ENCODE results near the gene DISC1.

The DISC1 gene

GRCh38 chr1:231973830-231974229 lies 347.2 kb downstream of the DISC1 start:
- DNase-seq = no peak

DNA sequence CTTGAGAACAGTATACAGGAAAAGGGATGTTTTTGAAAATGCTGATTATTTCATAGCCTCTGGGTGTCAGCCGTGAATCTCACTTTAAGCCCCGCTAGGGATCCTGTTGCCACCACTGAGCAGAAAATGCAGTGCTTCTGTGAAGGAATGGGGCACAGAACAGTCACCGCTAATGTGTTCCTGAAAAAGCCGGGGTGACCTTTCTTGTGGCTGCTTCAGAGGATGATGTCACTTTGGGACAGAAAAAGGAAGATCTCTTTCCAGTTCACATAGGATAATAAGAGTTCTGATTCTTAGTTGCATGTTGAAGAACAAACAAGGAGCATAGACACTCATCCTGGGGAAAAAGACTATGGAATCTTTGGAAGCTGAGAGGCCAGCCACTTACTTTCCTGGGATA lies 349.6 kb downstream of the DISC1 start:
- no peak for DNase-seq

GRCh38 chr1:231981675-231982074 lies 355.1 kb downstream of the DISC1 start:
- DNase-seq = no peak

- DNase-seq = no peak
Measured at GRCh38 chr1:231982871-231983587, 356.4 kb downstream of the DISC1 start.

DNA sequence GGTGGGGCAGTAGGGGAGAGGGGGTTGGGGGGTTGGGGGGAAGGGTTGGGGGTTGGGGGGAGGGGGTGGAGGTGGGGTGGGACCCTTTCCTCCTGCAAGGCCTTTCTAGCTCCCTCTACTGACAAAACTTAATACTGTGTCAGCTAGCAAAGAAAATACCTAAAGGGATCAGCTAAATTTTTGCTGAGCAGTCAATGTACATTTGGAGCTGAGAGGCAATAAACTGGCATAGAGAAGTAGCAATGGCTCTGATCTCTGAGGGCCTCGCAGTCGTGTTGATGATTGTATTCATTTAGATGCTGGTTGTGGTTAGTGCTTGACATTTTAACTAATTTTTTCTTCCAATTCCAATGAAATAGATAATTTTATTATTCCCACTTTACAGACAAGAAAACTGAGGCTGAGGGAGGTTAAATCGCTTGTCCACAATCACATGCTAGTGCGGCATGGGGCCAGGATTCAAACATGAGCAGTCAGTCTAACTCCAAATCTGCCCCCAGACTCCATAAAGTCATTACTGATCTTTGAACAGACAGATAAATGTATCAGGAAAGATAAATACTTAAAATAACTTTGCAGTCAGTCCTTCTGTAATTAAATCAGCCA lies 357.1 kb downstream of the DISC1 start:
- no peak for DNase-seq

DNA sequence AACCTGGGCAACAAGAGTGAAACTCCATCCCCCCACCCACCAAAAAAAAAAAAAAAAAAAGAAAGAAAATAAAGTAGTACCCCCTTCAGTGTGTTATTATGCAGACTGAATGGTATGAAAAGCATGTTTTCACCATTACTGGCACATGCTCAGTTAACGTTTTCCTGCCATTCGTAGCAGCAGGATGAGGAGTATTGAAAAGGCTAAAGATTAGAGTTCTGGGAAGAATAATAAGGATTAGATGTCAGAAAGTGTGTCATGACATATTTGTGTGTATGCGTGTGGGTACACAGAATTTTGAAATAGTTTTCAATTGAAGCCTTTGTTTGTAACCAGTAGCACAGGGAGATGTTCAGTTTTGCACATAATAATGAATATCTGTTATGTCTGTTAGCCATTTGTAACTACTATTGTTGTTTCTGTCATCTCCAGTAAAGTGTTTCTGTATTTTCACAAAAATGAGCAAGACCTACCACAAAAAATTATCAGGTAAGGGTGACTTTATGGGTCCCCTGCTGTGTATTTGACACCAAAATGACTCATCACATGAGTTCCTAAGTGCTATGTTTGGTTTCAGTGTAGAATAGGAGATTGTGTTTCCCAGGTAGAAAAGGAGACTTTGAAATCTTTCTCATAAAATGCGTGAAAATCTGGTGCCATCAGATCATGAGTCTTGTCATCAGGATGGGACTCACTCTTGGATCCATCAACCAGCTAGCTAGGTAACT lies 358.9 kb downstream of the DISC1 start:
- no peak for DNase-seq

DNA sequence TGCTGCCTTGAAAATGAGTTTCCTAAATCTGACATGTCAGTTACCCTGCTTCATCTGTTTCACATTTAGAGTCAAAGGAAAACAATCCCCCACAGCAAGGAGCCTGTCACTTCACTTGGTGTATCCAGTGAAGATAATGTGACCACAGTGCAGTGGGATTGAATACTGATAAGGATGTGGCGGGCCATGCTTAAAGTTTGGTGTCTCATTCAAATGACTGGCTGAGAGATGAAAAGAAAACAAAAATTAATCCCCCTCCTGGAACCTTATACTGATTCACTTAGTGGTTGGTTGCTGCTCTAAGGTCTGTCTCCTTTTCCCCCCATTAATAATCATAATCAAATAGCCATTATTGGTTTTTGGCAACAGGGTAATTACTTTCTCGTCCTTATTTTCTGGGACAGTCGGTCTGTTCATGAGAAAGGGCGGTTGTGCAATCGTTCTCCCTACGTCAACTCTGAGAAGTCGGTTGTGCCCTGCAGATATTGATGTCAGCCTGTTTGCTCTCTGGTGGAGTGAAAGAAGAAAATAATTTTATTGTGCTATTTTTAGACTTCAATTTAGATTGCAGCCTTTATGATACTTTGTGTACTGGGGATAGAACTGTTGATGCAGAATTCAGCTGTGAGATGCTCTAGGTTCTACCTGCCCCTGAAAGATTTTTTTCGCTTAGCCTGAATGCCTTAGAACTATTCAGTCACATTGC lies 360.2 kb downstream of the DISC1 start:
- DNase-seq = no peak

DNA sequence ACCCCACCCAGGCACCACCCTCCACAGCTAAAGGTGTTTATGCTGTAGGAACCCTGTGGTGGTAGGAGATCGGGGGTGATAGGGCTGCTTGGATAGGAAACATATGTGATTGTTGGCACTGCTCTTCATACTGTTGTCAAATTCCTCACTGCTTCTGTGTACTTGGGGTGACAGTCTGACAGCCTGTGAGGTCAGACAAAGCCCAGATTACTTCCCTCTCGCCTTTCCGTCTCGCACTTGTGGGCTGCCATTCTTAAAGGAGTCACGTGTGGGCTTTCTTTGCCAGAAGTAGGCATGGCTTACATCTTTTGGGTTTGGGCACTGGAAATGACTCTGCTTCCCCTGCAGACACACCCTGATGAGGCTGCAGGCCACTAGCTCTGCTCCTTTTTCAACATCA lies 363.8 kb downstream of the DISC1 start:
- DNase-seq = no peak

DNA sequence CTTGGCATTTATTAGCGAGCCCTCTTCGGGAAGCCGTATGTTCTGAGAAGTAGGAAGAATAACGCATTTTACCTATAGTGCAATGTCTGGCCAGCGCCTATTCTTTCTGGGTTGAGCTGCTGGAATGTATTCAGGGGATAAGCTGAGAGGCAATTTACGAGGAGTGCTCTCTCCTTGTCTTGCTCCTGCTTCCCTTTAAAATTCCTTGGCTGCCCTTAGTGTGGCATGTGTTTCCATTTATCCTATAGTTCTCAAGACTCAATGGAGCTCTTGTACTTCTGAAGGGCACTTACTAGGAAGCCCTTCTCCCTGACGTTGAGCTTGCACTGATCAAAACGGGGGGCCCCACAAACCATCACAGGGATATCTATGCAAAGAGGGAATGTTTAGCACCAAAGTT lies 364.6 kb downstream of the DISC1 start:
- no peak for DNase-seq

DNA sequence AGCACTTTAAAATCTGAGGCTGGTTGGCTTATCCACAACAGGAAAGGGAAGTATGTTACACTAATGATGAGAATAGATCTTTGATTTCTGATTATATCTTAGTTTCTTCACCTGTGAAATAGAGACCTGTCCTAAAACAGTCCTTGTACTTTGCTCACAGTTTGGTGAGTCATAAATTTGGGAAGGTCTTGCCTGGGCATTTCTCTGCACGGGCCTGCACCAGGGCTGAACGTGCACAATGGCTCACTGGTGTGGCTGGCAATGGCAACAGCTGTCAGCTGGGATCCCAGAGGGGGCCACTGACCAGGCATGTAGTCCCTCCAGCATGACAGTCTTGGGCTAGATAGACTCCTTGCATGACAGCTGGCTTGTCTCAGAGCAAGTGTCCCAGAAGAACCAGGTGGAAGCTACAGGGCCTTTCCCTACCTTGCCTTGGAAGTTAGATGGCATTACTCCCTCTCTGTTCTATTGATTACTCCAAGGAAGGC lies 367.4 kb downstream of the DISC1 start:
- DNase-seq = no peak

DNA sequence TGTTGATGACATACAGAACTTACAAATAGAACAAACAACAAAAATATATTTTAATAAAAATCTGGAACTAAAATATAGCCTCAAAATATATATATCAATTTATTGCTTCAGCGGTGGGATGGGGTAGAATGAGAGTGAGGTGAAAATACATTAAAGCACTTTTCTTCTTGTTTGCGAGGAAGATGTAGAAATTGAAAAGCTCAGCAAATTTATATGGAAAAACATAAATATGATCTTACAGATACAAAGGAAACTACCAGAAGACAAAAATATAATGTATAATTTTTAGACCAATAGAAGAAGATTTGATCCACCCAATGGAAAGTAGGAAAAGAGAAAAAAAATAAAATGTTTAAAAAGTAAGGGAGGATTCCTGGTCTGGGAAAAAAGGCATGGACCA lies 372.2 kb downstream of the DISC1 start:
- no peak for DNase-seq

GRCh38 chr1:232005300-232005699 lies 378.7 kb downstream of the DISC1 start:
- DNase-seq = no peak

DNA sequence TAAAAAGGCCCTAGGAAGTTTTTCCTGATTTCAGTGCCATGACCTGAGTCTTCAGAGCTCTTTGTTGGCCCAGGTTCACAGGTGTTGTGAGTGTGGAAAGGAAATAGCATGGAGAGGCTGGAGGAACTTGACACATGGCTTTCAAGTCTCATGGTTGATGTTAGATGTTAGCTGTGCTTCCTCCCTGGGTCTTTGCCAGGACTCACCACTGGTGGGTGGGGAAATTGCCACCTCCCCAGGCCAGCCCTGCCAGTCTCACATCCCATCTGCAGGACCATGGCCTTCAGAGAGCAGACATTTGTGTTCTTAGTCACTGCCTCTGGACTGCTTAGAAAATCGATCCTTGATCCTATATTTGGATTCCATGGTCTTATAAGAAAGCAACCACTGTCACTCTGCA lies 383.2 kb downstream of the DISC1 start:
- DNase-seq = no peak

GRCh38 chr1:232011961-232012360 lies 385.4 kb downstream of the DISC1 start:
- DNase-seq = no peak

- DNase-seq = peak; percentile 90
Measured at GRCh38 chr1:232012773-232013386, 386.3 kb downstream of the DISC1 start.

GRCh38 chr1:232014941-232015340 lies 388.4 kb downstream of the DISC1 start:
- DNase-seq = no peak

- no peak for DNase-seq
Measured at GRCh38 chr1:232016616-232017015, 390.0 kb downstream of the DISC1 start.

- DNase-seq = no peak
Measured at GRCh38 chr1:232017057-232017456, 390.5 kb downstream of the DISC1 start.

DNA sequence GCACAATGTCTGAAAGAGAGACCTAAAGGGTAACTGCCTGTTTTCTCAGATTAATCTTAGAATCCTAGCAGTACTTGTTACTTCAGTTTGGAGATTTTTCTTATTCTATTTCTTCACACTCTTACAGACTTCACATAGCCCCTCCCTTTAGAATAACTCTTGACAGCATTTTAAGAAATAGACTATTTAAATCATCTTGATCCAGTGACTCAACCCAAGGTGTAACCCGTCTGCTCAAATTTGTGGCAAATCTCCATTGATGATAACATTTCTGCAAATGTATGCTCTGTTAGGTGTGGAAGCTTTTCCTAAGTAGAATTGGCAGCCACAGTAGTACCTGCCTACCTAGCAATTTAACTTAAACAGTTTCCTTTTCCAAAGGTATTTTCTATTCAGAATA lies 391.2 kb downstream of the DISC1 start:
- no peak for DNase-seq

DNA sequence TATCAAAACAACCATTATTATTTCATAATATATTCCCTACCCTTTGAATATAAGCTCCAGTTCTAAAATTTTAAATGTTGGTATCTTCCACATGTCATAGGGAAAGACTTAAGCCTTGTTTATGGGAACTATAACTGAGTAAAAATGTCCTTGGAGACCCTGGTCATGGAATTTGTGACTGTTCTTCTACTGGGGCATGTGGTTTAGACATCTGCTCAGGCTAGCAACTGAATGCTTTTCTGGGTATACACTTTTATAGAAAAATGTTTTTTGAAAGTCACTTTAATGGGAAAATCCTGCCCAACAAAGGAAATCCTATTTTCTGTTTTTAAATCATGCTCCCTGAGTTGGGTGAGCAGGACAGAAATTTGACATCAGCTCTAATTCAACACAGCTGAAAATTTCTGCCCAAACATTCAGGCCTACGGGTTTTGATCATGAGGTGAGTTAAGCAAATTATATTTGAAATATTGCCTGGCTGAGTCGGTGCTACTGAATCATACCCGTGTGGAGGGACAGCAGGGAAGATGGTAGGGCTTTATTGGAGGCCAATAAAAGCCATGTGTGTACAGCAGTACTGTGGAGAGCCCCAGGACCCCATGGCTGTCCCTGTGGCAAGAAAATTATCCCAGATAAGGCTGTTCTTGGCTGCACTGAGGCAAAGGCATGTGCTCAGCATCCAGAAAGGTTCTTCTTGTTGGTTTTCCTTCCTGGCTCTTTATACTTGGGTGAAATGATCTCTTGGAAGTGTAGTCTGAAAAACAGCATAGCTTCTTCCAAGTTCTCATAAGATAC lies 391.8 kb downstream of the DISC1 start:
- no peak for DNase-seq

GRCh38 chr1:232019026-232019340 lies 392.4 kb downstream of the DISC1 start:
- no peak for DNase-seq

DNA sequence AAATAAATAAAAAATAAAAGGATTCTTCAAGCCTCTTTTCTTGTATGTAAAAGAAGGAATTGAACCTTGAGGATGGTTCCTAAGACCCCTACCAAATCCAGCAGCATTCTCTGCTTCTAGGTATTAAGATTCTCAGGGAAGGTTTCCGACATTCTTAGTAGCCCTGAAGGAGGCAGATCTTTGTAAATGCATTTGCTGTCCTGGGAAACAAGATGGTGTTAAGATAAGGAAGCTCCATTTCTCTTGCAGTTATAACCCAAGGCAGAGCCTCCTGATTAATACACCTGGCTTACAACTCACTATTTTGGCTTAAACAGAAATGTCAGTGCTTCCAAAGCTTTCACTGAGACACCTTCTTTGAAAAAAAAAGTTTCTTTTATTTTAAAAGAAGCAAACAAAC lies 393.8 kb downstream of the DISC1 start:
- DNase-seq = no peak

All from NCI-H2081 treated with DMSO at 0.1 percent for 48 hours (cell line).